Endothelial cell of umbilical vein (primary cell): ENCODE measurements around the gene ELOB. TPM values are rescaled to one million over a fixed set of nuclear protein-coding genes. Genes with fewer than 3 reads are reported as not detected.

Experiments
- BruUV-seq: library from RNA; stranded (reverse); fragments of 400-500 nt; replicated peaks from 2 replicates; lab custom pipeline; 2021; lab: Mats Ljungman, UMichigan
- CTCF ChIA-PET: fragments of 300-600, 350-600 bp; sonication (Branson Sonifier 250); formaldehyde crosslinking; loops from one replicate; lab custom pipeline; 2021; ENCODE audit warnings: antibody characterized with exemption, inconsistent platforms; lab: Charles Lee
- POLR2A ChIA-PET: fragments of 300-600, 350-600 bp; sonication (Branson Sonifier 250); formaldehyde crosslinking; loops from one replicate; lab custom pipeline; 2021; ENCODE audit warnings: antibody characterized with exemption, inconsistent platforms; lab: Charles Lee
- DNase-seq: peaks from one replicate; pipeline ENCODE4 v3.0.0-alpha.2; 2011; ENCODE audit warnings: low read depth, low spot score
- FAIRE-seq: peaks from 2 replicates; lab custom pipeline; 2011; peaks lifted over from hg19 to GRCh38; lab: Jason Lieb, UNC
- H2AFZ ChIP-seq: 2 replicates; pipeline ENCODE4 v1.6.0; 2012; ENCODE audit warnings: low read depth, low read length, control low read depth, inconsistent platforms
- H3K27ac ChIP-seq: 2 replicates; pipeline ENCODE4 v1.5.1; 2011; ENCODE audit warnings: low read depth, mild to moderate bottlenecking, control low read depth, low read length, moderate library complexity; ENCODE audit not compliant: insufficient read depth
- H3K27me3 ChIP-seq, 2 experiments: 2 replicates each; pipeline versions ENCODE4 v1.6.0 to v1.6.1; 2011; ENCODE audit warnings: low read length in 2 of 2, mixed read lengths in 1 of 2; ENCODE audit not compliant: control insufficient read depth in 2 of 2, insufficient read depth in 2 of 2
- H3K36me3 ChIP-seq, 2 experiments: 2 replicates in 1 of 2; 3 replicates in 1 of 2; pipeline ENCODE4 v1.5.1; 2011; ENCODE audit warnings: low read length in 2 of 2, mild to moderate bottlenecking in 1 of 2, moderate library complexity in 1 of 2; ENCODE audit not compliant: control insufficient read depth in 2 of 2, insufficient read depth in 2 of 2; ENCODE audit errors: extremely low read depth in 1 of 2
- H3K4me1 ChIP-seq: 3 replicates; pipeline ENCODE4 v1.5.1; 2011; ENCODE audit warnings: mild to moderate bottlenecking, low read length; ENCODE audit not compliant: control insufficient read depth, insufficient read depth; ENCODE audit errors: extremely low read depth
- H3K4me2 ChIP-seq: 2 replicates; pipeline ENCODE4 v1.6.1; 2011; ENCODE audit warnings: low read length, control low read depth, mixed read lengths; ENCODE audit not compliant: insufficient read depth
- H3K4me3 ChIP-seq, 3 experiments: fragments of 200-600 bp in 1 of 3; sonication (generic), shearing (Covaris generic) in 1 of 3; replicated peaks in 1 of 3; 2 replicates each; pipeline ENCODE4 v1.5.1; 2011 to 2016; ENCODE audit warnings: control low read depth in 3 of 3, low read length in 3 of 3, mild to moderate bottlenecking in 2 of 3, inconsistent platforms in 1 of 3, low read depth in 1 of 3, moderate library complexity in 1 of 3; ENCODE audit not compliant: insufficient read depth in 1 of 3
- H3K79me2 ChIP-seq: 2 replicates; pipeline ENCODE4 v1.6.0; 2012; ENCODE audit warnings: low read length, inconsistent platforms; ENCODE audit not compliant: control insufficient read depth, insufficient read depth
- H3K9ac ChIP-seq: replicated peaks from 2 replicates; pipeline ENCODE3; 2011; ENCODE audit warnings: low read length, control low read depth; ENCODE audit not compliant: insufficient read depth; ENCODE audit errors: extremely low read depth
- H3K9me1 ChIP-seq: replicated peaks from 3 replicates; pipeline ENCODE4 v1.6.0; 2011; ENCODE audit warnings: mild to moderate bottlenecking, low read length; ENCODE audit not compliant: control insufficient read depth, insufficient read depth; ENCODE audit errors: extremely low read depth
- H3K9me3 ChIP-seq: replicated peaks from 2 replicates; pipeline ENCODE4 v1.5.1; 2012; ENCODE audit warnings: low read length, inconsistent platforms; ENCODE audit not compliant: control insufficient read depth, insufficient read depth
- H4K20me1 ChIP-seq: replicated peaks from 2 replicates; pipeline ENCODE3; 2011; ENCODE audit warnings: mild to moderate bottlenecking, low read length; ENCODE audit not compliant: control insufficient read depth, insufficient read depth; ENCODE audit errors: extremely low read depth
- CTCF ChIP-seq, 2 donors: IDR thresholded peaks; 1 replicate in 1 of 2; 2 replicates in 1 of 2; pipeline ENCODE4 v1.5.1; 2011; ENCODE audit warnings: low read length in 2 of 2, mild to moderate bottlenecking in 2 of 2, moderate library complexity in 2 of 2, control low read depth in 1 of 2, inconsistent platforms in 1 of 2, low read depth in 1 of 2; ENCODE audit not compliant: insufficient read depth in 1 of 2; ENCODE audit errors: extremely low read depth in 1 of 2
- EZH2 ChIP-seq: IDR thresholded peaks from 2 replicates; pipeline ENCODE4 v1.6.1; 2012; ENCODE audit warnings: borderline replicate concordance, low read depth, mild to moderate bottlenecking, moderate library complexity, low read length, inconsistent platforms; ENCODE audit not compliant: severe bottlenecking
- FOS ChIP-seq: IDR thresholded peaks from 2 replicates; pipeline ENCODE4 v1.6.1; 2011; ENCODE audit warnings: mild to moderate bottlenecking, low read length, moderate library complexity, borderline replicate concordance; ENCODE audit not compliant: insufficient read depth
- GATA2 ChIP-seq: IDR thresholded peaks from 2 replicates; pipeline ENCODE4 v1.7.0; 2011; ENCODE audit warnings: low read depth, mild to moderate bottlenecking, moderate library complexity, mixed read lengths, low read length; ENCODE audit not compliant: insufficient read length, insufficient read depth
- JUN ChIP-seq: IDR thresholded peaks from 2 replicates; pipeline ENCODE4 v1.6.1; 2011; ENCODE audit warnings: borderline replicate concordance, low read depth; ENCODE audit not compliant: insufficient read length, insufficient read depth
- MYC ChIP-seq: IDR thresholded peaks from one replicate; pipeline ENCODE4 v1.6.1; 2011; ENCODE audit warnings: mild to moderate bottlenecking, low read depth, low read length
- POLR2A ChIP-seq: IDR thresholded peaks from 2 replicates; pipeline ENCODE4 v1.6.1; 2012; ENCODE audit warnings: low read depth, mild to moderate bottlenecking, control low read depth, low read length
- POLR2AphosphoS5 ChIP-seq: IDR thresholded peaks from 2 replicates; pipeline ENCODE4 v1.6.1; 2012; ENCODE audit warnings: low read depth, mild to moderate bottlenecking, control low read depth, low read length, moderate library complexity; ENCODE audit not compliant: insufficient read depth
- dilution Hi-C: fragments of 300-500 bp; cut with MboI; formaldehyde crosslinking; loops from one replicate; pipeline ENCODE4 v1.15.0; 2019; ENCODE audit warnings: low sequenced_read_pairs; ENCODE audit not compliant: extremely low pct_ligation_motif_present
- intact Hi-C: fragments of 100-400 bp; cut with micrococcal nuclease; formaldehyde crosslinking; loops from one replicate; pipeline ENCODE4 v1.10.0; 2022
- polyA plus RNA-seq, 4 experiments: library from polyadenylated mRNA; depleted of rRNA in 3 of 4; stranded (reverse) in 3 of 4; unstranded in 1 of 4; fragments of >200 nt; gene quantifications; 2 replicates each; pipeline versions ENCODE4 v1.2.1 to v1.2.3, GENCODE V29; 2011 to 2012; ENCODE audit warnings: missing spikeins in 1 of 4
- total RNA-seq: library from RNA; stranded (reverse); gene quantifications from 2 replicates; pipeline ENCODE4 v1.2.3, GENCODE V29; 2021

ELOB gene
- total and polyA plus RNA-seq, 2 donors (not counting 3 experiments of a cell fraction or from before 2014, with no cell fraction given), result 251 to 848 TPM

GRCh38 chr16:2822158-2822495 lies 45.0 kb upstream of the ELOB start:
- Histone ChIP-seq H4K20me1 (no peaks in the 10 kb centered on the region), H3K79me2 (no peaks in the 10 kb centered on the region), H3K27ac (no peak overlapping the region), H3K9me3 (no peaks in the 10 kb centered on the region), H3K4me3 (no peak overlapping the region), H3K4me1 (no peaks in the 10 kb centered on the region), H3K9me1 (no peaks in the 10 kb centered on the region), H2AFZ (no peak overlapping the region), H3K36me3 (no peaks in the 10 kb centered on the region), H3K4me2 (no peak overlapping the region), H3K27me3 (no peaks in the 10 kb centered on the region), H3K9ac (no peak overlapping the region)
- DNase-seq, result no peak
- intact Hi-C loops (no loop called here), dilution Hi-C loops (no loop called here)
- CTCF ChIA-PET, result interaction anchor here (1.0 to 2.5 kb wide), 3 partner anchors 11 to 105 kb away, joined by 4 to 12 read pairs (median 6); no protein-coding TSS in a partner anchor
- no peak for FAIRE-seq
- no TSS peak for BruUV-seq
- TF ChIP-seq JUN, result no peak
- no peak for TF ChIP-seq FOS
- no peak for TF ChIP-seq EZH2
- TF ChIP-seq CTCF (IDR thresholded peaks at IDR 0.05; ENCODE audit: extremely low read depth in 1 of 2, insufficient read depth in 1 of 2, low read depth in 1 of 2, low read length in 2 of 2), result no peak
- TF ChIP-seq POLR2A, result no peak
- no peak for TF ChIP-seq GATA2
- no peak for TF ChIP-seq MYC
- no peak for TF ChIP-seq POLR2AphosphoS5
- POLR2A ChIA-PET, result no interaction called here
